Myocyte (in vitro differentiated cells): ENCODE data around the gene PRKRIP1. TPM values are rescaled to one million over a fixed set of nuclear protein-coding genes. Genes with fewer than 3 reads are reported as not detected.
"Not testable (repeated sequence)": the region's sequence is repeated elsewhere in the genome, so short reads cannot be mapped to it uniquely, and the experiment has no call there.

Source experiments
- DNase-seq: peaks from one replicate; pipeline ENCODE4 v3.0.0-alpha.2; 2012; ENCODE audit warnings: low read depth
- polyA plus RNA-seq: library from polyadenylated mRNA; unstranded; fragments of >200 nt; gene quantifications from one replicate; pipeline ENCODE4 v1.2.1, GENCODE V29; 2012; ENCODE audit warnings: missing spikeins
- total RNA-seq: library from RNA; depleted of rRNA; stranded (reverse); fragments of >200 nt; gene quantifications from 2 replicates; pipeline ENCODE4 v1.2.3, GENCODE V29; 2014

PRKRIP1 gene, protein sequence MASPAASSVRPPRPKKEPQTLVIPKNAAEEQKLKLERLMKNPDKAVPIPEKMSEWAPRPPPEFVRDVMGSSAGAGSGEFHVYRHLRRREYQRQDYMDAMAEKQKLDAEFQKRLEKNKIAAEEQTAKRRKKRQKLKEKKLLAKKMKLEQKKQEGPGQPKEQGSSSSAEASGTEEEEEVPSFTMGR
- total RNA-seq, result 36.2 and 38.9 TPM in 2 replicates
- 46.3 TPM for polyA plus RNA-seq

DNA sequence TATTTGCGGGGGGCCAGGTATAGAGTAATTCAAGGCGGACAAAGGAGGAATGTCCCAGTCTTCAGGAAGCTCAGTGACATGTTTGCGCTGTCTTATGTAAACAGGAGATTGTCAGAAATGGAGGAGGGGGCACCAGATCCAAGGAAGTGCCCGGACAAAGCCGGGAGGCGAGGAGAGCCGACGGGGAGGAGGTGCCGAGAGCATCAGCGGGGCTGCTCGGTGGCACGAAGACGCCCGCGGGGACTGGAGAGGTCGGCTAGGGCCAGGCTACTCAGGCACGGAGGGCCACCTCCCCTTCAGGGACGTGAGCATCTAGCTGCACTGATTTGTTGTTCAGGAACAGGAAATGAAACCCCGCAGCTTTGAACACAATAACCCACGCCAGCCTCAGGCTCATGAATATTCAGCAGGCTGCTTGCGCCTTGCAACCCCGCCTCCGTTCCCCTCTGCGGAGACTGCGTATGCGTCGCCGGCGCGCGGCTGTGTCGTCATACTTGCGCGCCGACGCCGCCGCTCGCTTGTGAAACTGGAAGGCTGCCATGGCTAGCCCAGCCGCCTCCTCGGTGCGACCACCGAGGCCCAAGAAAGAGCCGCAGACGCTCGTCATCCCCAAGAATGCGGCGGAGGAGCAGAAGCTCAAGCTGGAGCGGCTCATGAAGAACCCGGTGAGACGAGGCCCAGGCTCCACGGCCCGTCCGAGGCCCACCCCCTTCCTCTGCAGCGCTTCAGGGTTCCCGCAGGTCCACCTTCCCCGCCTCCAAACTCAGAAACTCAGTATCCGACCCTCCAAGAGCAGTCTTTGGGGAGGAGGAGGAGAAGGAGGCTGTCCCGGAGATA, at the start of gene PRKRIP1:
TSS of gene PRKRIP1 (plus strand) at position 491 of the 837 bp plus-strand sequence. CDS start at position 540, 49 bp downstream.
- peak; percentile 97 for DNase-seq

DNA sequence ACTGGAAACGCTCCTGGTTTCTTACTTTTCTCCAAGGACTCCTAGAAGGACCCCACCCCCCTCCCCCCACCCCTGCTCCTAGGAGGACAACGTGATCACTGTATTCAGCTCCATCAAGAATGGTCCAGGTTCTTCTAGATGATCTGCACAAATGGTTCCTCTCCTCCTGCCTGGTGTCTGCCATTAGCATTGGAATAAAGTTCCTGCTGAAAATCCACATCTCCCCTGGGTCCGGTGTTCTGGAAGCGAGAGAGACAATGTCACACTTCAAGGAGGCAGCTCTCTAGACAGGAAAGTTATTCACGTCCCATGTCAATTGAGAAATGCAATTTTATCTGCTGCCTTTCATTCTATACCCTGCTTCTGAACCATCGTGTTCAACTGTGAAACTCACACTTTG, 49.2 kb upstream of the PRKRIP1 start:
- DNase-seq, result not testable (repeated sequence)

DNA sequence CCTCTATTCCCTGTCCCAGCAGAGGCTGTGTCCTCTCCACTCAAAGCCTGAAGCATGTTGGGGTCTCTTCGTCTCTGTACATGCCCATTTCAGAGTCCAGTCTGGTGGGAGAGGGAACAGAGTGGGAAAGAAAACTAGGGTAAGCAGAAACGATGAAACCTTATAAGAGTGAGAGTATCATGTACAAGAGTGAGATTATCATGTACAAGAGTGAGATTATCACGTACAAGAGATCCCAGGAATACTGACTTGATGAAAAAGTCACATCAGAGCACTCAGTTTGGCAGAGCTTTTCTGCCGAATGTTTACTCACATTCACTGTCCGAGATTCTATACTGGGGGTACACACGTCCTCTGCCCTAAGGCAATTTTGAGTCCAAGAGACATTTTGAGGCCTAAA, 39.8 kb upstream of the PRKRIP1 start, which contains the start of gene SPDYE6:
TSS of gene SPDYE6 (minus strand) at position 101 of the 400 bp plus-strand sequence. CDS start 421 bp downstream, outside the sequence.
- not testable (repeated sequence) for DNase-seq

DNA sequence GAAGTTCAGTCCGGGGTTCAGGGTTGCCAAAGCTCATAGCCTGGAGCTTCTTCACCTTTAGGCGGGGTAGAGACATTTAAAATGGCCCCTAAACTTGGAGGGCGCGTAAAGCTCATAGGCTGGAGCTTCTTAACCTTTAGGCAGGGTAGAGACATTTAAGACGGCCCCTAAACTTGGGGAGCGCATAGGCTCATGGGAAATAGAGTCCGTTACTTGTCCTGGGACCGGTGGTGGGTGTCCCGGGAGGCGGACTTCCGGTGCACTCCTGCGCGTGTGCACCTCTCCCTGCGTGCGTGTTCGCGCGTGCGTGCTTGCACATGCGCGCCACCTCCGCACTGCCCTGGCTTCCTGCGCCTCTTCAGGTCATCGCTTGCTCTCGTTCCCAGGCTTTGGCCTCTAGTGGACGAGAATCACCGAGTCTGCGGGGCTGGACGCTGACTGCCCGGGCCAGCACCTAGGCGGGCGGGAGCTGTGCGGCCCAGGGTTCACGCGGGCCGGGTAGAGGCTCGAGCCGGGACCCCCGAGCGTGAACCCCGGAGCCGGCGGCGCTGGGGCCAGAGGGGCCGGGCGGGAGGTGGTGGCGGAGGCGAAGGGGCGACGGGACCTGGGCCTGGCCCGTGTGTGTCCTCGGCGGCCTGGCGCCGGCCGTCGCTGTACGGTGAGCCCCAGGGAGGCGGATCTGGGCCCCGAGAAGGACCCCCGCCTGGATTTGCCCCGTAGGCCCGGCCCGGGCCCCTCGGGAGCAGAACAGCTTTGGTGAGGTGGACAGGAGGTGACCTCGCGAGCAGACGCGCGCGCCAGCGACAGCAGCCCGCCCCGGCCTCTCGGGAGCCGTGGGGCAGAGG, 32.4 kb upstream of the PRKRIP1 start:
- peak; percentile 100 for DNase-seq

DNA sequence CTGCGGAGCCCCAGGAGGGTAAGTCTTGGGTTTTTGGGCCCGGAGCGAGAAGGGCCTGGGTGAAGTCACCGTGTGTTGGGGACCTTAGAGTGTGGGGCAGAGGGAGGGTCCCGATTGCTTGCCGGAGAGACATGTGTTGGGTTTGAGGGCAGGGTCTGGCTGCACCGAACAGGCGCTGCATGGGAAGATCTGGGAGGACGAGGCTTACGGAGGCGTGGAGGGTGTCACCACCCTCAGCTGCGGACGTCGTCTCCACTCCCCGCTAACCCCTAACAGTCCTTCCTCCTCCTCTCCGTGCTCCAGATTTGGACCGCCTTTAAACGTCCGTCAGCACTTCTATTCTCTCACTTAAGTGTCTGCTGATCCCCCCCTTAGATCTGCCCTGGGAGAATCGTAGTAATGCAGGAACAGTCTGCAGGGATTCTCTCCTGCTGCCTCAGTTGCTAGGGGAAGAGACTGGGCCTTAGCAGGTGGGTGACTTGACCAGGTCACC, 31.7 kb upstream of the PRKRIP1 start:
- DNase-seq, result peak; percentile 3

DNA sequence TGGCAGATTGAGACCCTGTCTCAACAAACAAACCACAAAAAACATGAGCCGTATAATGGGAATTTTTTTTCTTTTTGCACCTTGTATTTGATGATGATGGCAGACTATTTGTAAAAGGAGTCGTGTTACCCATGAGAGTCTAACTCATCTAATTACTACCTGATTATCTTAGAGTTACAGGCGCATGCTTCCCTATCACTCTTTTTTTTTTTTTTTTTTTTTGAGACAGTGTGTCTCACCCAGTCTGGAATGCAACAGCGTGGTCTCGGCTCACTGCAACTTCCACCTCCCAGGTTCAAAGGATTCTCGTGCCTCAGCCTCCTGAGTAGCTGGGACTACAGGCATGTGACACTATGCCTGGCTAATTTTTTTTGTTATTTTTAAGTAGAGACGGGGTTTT, 30.8 kb upstream of the PRKRIP1 start:
- DNase-seq, result not testable (repeated sequence)

DNA sequence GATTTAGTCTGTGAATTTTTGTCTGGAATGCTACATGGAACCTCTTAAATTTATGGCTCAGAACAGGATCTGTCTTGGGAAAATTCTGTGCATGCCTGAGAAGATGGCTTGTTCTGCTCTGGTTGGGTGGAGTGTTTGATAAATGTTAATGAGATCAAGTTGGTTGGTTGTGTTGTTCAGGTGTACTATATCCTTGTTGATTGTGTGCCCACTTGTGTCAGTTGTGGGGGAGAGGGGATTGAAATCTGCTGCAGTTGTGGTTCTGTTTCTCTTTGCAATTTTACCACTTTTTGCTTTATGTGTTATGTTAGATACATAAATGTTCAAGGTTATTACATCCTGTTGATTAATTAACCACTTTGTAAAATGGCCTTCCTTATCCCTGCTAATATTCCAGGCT, 26.1 kb upstream of the PRKRIP1 start:
- not testable (repeated sequence) for DNase-seq

DNA sequence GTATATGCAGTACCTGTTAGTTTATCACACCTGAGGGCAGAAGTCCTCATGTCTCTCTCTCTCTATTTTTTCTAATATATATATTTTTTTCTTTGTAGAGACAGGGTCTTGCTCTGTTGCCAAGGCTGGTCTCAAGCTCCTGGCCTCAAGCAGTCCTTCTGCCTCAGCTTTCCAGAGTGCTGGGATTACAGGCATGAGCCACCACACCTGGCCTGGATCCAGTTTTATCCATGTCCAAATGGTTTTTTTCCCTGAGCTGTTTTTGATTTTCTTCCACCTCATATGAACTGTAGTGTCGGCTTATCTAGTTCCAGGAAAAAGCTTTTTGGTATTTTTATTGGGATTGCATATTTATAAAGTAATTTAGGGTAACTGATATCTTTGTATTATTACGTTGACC, 23.4 kb upstream of the PRKRIP1 start:
- DNase-seq, result not testable (repeated sequence)

DNA sequence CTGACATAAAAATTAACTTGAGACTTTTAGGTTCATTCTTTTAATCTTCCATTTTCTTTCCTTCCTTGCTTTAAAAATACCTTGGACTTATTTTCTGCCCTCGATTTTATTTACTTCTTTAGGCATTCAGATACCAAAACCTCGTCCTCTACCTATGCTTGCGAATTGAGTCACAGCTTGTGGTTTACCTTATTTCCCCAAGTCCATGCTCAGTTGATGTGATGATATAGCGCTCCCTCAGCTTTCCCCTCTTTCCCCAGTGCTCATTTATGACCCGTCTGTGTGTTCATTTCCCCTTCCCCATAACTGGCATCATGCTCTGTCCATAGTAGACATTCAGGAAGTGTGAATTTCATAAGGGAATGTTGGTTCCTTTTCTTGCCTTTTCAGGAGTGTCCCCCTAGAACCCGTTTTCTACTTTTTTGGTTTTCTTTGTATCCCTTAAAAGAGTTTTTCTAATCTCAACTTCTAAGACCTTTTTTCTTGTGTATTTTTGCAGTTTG, 19.1 kb upstream of the PRKRIP1 start:
- DNase-seq, result no peak

DNA sequence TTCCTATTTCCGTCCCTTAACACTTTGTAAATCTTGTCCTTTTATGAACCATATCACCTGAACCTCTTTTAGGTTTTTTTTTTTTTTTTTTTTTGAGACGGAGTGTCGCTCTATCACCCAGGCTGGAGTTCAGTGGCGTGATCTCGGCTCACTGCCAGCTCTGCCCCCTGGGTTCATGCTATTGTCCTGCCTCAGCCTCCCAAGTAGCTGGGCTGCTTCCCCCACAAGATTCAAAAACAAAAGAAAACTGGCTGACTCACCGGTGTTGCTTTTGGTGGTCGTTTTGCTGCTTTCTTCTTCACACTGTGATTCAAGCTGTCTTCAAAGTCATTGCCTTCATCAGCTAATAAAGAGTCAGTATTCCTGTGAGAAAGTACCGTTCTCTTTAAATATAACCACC, 15.3 kb upstream of the PRKRIP1 start:
- not testable (repeated sequence) for DNase-seq

DNA sequence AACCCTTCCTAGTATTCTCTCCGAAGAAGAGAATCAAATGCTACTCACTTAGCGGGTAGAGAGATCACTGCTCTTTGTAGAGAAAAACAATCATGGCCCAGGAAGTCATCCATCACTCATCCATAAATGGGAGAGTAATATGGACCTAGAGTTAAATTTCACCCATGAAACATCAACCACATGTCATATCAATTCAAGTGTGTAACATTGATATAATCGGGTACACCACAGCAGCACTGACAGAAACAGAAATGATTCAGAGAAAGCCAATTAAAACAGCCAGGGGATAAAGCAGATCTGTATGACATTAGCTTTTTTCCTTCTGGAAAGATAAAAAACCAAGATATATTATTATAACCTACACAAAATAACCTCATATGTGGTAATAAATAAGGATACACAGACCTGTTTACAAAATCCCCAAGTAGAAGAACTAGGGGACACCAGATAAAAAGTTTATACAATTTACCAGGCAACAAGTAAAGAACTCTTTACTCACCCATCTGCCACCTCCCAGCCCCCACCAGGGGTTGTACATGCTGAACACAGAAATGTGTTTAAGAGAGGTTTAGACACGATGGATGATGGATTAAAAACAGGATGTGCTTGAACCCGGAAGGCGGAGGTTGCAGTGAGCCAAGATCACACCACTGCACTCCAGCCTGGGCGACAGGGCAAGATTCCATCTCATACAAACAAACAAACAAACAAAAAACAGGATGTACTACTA, 14.3 kb upstream of the PRKRIP1 start:
- not testable (repeated sequence) for DNase-seq

DNA sequence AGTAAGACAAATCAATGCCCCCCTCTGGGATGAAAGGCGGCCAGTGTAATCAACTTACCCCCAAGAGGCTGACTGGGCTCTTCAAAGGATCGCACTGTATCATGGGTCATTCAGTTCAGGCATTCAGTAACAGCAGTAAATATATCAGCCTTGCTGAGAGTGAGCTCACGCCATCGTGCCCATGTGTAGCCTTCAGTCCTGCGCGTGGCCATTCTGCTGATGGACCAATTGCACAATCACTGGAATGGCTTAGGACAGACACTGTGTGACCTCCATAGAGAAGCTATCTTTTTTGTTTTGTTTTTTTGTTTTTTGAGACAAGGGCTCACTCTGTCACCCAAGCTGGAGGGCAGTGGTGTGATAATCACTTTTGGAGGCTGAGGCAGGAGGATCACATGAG, 9.1 kb upstream of the PRKRIP1 start:
- DNase-seq, result no peak

DNA sequence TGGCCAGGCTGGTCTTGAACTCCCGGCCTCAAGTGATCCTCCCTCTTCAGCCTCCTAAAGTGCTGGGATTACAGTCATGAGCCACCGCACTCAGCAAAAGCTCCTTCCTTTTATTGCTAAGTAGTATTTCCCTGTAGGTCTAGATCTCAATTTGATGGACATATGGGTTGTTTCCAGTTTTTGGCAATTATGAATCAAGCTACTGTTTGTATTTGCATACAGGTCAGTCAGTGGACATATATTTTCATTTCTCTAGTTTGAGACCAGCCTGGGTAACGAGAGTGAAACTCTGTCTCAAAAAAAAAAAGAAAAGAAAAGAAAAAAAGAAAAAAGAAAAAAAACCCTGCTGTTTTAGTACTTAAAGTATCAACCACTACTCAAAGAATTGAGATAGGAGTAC, 6.4 kb upstream of the PRKRIP1 start:
- DNase-seq, result no peak

DNA sequence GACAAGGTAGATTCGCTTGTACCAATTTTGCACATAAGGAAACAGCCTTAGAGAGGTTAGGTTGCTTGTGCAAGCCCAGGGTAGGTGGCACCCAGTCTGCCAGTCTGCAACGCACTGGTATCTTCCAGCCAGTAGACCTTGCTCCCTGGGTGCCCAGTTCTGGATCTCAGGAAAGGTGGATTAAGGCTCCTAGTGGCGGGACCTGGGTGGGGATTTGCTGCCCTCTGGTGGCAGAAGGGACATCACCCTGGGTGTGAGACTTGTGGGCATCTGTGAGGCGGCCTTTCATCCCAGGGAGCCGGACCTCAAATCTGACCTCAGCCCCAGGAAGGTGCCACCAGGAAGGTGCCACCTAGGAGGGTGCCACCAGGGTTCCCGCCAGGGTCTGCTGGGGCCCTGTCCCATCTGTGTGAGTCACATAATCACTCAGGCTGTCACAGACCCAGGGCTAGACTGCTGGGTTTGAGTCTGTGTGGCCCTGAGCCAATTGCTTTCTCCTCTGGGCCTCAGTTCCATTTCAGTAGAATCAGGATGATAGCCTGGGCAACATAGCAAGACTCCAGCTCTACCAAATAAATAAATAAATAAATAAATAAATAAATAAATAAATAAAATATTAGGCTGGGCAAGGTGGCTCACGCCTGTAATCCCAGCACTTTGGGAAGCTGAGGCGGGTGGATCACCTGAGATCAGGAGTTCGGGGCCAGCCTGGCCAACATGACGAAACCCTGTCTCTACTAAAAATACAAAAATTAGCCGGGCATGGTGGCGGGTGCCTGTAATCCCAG, 5.3 kb upstream of the PRKRIP1 start:
- peak; percentile 91 for DNase-seq

DNA sequence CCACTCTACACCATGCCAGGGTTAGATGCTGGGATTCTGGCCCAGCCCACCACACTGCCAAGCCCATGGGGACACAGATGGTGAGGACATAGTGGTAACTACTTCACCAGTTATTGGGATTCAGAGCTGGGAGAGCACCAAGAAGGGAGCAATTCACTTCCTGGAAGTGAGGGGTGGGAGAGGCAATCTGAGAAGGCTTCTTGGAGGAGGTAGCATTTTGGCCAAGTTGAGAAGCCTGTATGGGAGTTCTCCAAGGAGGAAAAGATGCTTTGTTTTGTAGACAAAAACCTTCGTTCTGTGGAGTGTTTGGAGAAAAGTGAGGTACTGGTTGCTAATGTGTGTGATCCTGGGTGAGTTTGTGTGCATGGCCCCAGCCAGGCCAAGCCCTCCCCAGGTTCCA, 3.8 kb upstream of the PRKRIP1 start:
- no peak for DNase-seq

DNA sequence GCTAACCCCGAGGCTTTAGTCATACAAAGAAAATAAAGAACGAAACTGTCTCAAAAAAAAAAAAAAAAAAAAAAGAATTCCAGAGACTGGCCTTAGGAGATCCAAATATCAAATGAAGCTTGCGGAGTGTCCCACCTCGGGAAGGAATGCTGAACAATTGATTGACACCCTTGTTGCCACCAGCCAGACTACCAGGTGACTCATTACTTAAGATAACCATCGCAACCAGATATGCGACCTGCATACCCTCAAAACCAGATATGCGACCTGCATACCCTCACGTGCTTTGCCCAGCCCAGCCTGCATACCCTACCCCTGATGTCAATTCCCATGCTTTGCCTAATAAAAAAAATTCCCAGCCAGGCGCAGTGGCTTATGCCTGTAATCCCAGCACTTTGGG, 2.7 kb upstream of the PRKRIP1 start:
- peak; percentile 93 for DNase-seq

DNA sequence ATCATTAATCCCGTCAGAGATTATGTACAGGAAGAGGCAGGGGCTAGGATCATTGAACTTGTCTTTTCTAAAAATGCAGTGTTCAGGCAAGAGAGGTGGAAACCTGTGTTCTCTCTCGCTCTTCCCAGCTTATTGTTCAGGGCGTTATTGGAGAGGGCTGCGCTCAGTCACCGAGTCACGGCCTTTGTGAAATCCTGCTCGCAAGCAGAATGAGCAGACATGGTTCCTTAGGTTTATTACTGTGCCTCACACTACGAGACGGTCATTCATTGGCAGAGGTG, 631 bp upstream of the PRKRIP1 start:
- DNase-seq, result no peak

DNA sequence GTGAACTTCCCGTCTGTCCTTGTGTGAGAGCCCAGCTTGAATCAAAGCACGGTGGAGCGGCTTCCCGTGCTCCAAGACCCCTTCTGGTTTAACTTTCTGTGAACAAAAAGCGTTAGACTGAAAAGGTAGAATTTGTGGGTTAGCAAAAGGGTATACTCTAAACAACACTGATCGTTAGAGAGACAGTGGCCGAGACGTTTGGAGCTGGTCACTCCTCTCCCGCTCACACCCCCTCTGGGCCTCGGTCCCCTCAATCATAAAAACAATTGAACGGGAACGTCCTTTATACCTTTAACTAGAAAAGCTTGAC, 502 bp downstream of the PRKRIP1 start:
- no peak for DNase-seq

DNA sequence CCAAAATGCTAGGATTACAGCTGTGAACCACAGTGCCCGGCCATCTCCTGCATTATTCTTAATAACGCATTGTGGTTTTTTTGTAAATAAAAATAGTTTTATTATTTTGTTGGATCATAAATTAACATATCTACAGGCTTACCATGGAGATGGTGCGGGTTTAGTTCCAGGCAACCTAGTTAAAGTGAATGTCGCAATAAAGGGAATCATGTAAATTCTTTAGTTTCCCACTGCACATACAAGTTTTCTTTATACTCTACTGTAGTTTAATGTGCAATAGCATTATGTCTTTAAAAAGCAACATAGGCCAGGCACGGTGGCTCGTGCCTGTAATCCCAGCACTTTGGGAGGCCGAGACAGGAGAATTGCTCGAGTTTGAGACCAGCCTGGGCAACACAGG, 2.4 kb downstream of the PRKRIP1 start:
- DNase-seq, result no peak

DNA sequence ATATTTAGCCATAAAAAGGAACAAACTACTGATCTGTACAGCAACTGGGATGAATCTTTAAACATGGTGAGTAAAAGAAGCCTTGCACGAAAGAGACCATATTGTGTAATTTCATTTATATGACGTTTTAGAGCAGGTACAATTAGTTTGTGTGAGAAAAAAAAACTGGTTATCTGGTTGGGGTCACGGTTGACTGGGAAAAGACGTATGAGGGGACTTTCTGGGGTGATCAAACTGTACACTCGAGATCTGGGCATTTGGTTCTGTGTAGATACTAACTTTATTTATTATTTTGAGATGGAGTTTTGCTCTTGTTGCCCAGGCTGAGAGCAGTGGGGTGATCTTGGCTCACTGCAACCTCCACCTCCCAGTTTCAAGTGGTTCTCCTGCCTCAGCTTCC, 4.2 kb downstream of the PRKRIP1 start:
- no peak for DNase-seq
